ENCODE data around the gene AOC2. TPM values are rescaled to one million over a fixed set of nuclear protein-coding genes. Genes with fewer than 3 reads are reported as not detected.

The AOC2 gene
- total and polyA plus RNA-seq, 10 of the 15 experiments (the other 5 are each of a cell fraction or from before 2014, with no cell fraction given) = 0.08 to 1.9 (median 0.62) TPM

DNA sequence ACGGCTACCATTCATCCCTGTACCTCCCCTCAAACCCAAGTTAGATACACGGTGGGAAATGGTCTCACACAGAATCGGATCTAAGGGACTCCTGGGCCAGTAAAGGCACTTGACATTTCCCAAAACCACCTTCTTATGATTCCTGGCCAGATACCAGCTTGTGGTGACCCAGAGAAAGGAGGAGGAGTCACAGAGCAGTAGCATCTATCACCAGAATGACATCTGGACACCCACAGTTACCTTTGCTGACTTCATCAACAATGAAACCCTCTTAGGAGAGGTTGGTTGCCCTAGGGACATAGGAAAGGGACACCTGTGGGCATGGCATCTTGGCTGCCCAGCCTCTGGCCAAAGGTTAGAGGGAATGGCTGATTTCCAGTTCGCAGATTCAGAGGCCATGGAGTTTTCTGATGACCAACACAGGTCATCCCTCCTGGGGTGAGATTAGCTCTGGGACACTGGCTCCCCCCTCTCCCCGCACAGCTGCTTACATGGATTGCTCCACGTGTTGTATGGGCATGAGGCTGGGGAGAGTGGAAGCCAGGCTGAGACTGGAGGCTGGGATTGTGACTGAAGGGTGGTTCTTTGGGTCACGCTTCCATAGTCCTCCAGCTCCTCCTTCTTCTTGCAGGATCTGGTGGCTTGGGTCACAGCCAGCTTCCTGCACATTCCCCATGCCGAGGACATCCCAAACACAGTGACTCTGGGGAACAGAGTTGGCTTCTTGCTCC is 5.2 kb downstream of the AOC2 start:
- Histone ChIP-seq H3K4me1 (ENCODE audit: control insufficient read depth, insufficient read depth, low read length) (no peaks in the 10 kb centered on the region; the same call in 1 of the 2 replicates), H4K20me1 (ENCODE audit: control insufficient read depth, insufficient read depth) (no peaks in the 10 kb centered on the region), H3K27me3 (replicated peaks in 1 of 2; ENCODE audit: control insufficient read depth in 2 of 2, insufficient read depth in 2 of 2, low read length in 1 of 2) (no peaks in the 10 kb centered on the region), H2AFZ (ENCODE audit: control insufficient read depth, low read depth, low read length) (no peak overlapping the region), H3K36me3 (ENCODE audit: control insufficient read depth in 2 of 2, insufficient read depth in 2 of 2, low read length in 1 of 2) (peaks cover 0 to 6% of the 10 kb centered on the region in 2 experiments; a peak in 3 of 4 replicates), H3K9ac (ENCODE audit: control insufficient read depth, insufficient read depth, low read length) (no peak overlapping the region), H3K4me2 (ENCODE audit: control insufficient read depth, insufficient read depth) (no peak overlapping the region), H3K79me2 (ENCODE audit: control insufficient read depth, insufficient read depth, low read length) (no peaks in the 10 kb centered on the region), H3K4me3 (no peak overlapping the region), H3K9me3 (replicated peaks; ENCODE audit: control insufficient read depth, insufficient read depth, low read length) (no peaks in the 10 kb centered on the region), H3K27ac (ENCODE audit: control insufficient read depth, insufficient read depth) (no peak overlapping the region)
- DNase-seq (ENCODE audit: low read depth, low spot score) (no peak), ATAC-seq (no peak), FAIRE-seq (no peak)
- ChIA-PET RAD21 (ENCODE audit: unreplicated experiment) (no interaction called here), CTCF (no interaction called here), SMC1A (ENCODE audit: uncharacterized antibody, unreplicated experiment) (no interaction called here), POLR2A (no interaction called here)
- 57% methylated on average over 8 of the region's 8 CpGs for WGBS (ENCODE audit: insufficient coverage, insufficient replicate concordance, low lambda C conversion rate, missing lambda C conversion rate)
- in situ Hi-C loops (cut with MboI) (no loop called here), intact Hi-C loops (cut with micrococcal nuclease; ENCODE audit: unreplicated experiment) (loop anchor here (10.0 kb wide), 1 partner anchor 145 kb away; the partner anchor contains the start of gene RPL27)
- BruUV-seq (replicated peaks) = no TSS peak
- no peak for TF ChIP-seq MEF2A (IDR thresholded peaks at IDR 0.05; ENCODE audit: insufficient read depth, low read depth, low read length)
- TF ChIP-seq PML (IDR thresholded peaks at IDR 0.05; ENCODE audit: low read length) = no peak
- TF ChIP-seq, protein P1, sequence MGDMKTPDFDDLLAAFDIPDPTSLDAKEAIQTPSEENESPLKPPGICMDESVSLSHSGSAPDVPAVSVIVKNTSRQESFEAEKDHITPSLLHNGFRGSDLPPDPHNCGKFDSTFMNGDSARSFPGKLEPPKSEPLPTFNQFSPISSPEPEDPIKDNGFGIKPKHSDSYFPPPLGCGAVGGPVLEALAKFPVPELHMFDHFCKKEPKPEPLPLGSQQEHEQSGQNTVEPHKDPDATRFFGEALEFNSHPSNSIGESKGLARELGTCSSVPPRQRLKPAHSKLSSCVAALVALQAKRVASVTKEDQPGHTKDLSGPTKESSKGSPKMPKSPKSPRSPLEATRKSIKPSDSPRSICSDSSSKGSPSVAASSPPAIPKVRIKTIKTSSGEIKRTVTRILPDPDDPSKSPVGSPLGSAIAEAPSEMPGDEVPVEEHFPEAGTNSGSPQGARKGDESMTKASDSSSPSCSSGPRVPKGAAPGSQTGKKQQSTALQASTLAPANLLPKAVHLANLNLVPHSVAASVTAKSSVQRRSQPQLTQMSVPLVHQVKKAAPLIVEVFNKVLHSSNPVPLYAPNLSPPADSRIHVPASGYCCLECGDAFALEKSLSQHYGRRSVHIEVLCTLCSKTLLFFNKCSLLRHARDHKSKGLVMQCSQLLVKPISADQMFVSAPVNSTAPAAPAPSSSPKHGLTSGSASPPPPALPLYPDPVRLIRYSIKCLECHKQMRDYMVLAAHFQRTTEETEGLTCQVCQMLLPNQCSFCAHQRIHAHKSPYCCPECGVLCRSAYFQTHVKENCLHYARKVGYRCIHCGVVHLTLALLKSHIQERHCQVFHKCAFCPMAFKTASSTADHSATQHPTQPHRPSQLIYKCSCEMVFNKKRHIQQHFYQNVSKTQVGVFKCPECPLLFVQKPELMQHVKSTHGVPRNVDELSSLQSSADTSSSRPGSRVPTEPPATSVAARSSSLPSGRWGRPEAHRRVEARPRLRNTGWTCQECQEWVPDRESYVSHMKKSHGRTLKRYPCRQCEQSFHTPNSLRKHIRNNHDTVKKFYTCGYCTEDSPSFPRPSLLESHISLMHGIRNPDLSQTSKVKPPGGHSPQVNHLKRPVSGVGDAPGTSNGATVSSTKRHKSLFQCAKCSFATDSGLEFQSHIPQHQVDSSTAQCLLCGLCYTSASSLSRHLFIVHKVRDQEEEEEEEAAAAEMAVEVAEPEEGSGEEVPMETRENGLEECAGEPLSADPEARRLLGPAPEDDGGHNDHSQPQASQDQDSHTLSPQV (IDR thresholded peaks at IDR 0.05) = no peak
- no peak for TF ChIP-seq HDAC2 (IDR thresholded peaks at IDR 0.05)
- TF ChIP-seq NFXL1 (IDR thresholded peaks at IDR 0.05; ENCODE audit: borderline replicate concordance) = no peak
- TF ChIP-seq NBN (IDR thresholded peaks at IDR 0.05) = no peak
- no peak for TF ChIP-seq KDM1A (IDR thresholded peaks at IDR 0.05; ENCODE audit: borderline replicate concordance)
- TF ChIP-seq PAX8 (IDR thresholded peaks at IDR 0.05) = no peak
- TF ChIP-seq SMAD1 (IDR thresholded peaks at IDR 0.05; ENCODE audit: low read depth, partially characterized antibody) = no peak

Data from GM12878 (cell line).